Stimulated activated CD8-positive, alpha-beta memory T cell treated with anti-CD3 and anti-CD28 coated beads, Interleukin-12 subunit alpha, Interleukin-12 subunit beta, amount 100 ng/mL, for 1 hour (primary cell): ENCODE measurements around the gene RACK1.
"Not testable (repeated sequence)": the region's sequence is repeated elsewhere in the genome, so short reads cannot be mapped to it uniquely, and the experiment has no call there.

Experiments
- DNase-seq: peaks from one replicate; pipeline ENCODE4 v3.0.0-alpha.2; 2020; ENCODE audit warnings: low read depth

RACK1 gene

DNA sequence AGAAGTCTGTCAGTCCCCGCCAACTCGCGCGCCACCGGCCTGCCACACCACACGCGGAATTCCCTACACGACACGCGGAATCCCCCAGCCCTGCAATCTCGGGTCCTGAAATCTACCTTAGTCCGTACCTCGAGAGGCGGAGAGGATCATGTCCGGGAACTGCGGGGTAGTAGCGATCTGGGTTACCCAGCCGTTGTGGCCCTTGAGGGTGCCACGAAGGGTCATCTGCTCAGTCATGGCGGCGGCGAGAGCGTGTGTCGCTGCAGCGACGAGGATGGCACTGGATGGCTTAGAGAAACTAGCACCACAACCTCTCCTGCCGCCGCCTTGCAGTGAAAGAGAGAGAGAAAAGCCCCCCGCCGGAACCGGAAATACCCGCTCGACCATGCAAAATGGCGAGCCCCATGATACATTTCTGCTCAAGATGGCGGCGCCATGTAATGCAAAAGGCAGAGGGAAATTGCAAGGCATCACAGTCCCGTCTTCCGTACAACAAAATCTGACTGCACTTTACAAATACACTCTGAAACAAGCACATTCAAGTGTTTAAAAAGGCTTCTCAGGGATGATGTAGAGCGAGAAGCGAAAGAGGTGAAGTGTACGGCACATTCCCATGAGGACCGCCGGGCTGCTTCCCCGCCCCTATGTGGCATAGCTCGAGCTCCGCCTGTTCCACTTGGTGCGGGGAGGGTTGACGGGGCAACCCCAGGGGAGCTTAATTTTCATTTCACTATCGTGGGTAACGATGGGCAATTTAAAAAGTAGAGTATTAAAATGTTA lies at the start of gene RACK1:
TSS of gene RACK1 (minus strand) at position 343 of the 780 bp plus-strand sequence. CDS start at position 237, 106 bp downstream.
- DNase-seq, result peak; percentile 86

DNA sequence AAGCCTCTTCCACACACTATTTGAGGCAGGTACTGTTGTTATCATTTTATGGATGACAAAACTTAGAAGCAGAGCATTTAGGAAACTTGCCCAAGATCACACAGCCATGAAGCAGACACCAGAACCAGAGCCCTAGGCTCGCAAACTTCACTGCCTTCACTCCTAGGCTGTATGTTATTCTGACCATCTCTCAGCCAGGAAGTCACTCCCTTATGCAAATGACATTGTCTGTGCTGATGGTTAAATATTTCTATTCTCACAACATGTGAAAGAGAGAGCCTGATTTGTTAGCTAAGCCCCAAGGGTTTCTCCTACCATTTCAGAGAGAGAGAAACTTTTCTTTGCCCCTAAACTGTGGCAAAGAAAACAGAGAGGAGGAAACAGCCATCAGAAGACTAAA lies 43.6 kb upstream of the RACK1 start:
- not testable (repeated sequence) for DNase-seq

DNA sequence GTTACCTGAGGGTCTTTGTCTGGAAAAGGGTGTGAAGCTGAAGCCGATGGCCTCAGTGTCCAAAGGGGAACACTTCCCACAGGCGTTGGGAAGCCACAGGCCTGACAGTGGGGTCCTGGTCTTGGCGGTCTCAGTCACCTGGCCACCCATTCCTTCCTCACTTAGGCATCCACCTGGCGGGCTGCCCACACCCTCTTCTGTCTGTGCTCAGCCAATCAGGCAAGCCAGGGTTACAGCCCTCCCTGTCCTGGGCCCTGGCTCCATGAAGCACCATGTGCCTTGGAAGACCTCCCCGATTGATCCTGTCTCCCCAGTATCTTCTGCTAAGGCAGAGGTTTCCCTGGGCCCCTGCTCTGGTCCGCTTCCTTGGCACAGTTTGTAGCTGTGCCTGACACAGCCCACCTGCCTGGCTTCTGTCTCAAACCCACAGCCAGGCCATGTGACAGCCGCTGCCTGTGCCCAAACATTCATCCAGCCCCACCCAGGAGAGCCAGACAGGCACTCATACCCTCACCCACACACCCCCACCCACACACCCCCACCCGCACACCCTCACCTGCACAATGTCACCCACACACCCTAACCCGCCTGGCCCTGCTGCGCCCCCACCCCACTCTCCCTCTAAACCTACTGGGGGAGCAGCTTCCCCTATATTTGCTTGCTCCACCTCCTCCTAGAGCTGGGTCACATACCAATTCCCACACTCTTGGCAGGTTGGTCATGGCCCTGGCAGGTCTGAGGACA lies 42.4 kb upstream of the RACK1 start:
- not testable (repeated sequence) for DNase-seq

DNA sequence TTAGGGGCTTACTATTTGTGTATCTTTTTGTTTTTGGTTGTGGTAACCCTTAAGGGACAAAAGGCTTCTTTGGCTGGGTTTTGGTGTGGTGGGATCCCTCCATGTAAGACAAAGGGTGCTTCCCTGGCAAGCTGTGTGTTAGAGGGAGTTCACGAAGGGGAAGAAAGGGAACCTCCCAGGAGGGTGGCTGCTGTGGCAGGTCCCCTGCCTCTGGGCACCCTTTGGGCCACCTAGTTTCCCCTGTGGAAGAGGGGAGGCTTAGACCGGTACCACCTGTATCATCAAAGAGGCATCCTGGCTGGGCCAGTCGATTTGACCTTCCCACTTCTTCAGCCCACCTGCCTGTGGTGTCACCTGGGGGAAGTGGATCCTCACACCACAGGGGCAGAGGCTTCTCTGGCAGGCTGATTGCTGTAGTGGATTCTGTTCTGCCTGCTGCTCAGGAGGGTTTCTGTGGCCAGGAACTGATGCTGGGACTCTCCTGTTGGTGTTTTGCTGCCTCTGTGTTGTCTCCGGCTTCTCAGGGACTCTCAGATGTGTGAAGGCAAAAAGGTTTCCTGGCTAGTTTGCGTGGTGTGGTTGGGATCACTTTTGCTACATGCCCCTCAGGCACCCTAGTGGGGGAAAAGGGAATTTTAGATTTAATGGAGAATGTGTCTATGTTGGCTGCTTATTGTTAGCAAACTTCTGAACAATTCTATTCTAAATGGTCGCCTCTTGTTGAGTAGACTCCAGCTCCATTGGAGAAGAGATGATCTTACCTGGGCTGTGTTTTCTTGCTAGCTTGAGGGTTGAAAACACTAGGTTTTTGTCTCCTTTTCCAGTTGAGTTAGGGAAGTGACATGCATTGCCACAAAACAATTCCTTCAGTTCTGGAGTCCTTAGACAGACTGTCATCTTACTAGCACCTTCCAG lies 40.4 kb upstream of the RACK1 start:
- DNase-seq, result not testable (repeated sequence)

DNA sequence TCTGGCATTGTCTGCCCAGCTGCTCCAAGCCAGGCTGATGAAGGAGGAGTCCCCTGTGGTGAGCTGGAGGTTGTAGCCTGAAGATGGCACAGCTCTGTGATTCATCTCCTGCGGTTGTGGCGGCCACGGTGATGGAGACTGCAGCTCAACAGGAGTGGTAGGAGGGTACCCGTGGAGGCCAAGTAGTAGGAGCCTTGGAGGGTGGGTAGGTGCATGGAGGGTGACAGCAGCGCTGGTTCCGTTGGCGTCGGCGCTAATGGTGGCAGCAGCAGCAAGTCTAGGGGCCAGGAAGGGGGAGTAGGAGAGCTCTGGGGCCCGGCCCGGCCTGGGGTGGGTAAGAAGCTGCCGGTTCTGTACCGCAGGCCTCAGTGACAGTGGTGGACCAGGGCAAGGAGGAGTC lies 39.6 kb upstream of the RACK1 start:
- DNase-seq, result no peak

DNA sequence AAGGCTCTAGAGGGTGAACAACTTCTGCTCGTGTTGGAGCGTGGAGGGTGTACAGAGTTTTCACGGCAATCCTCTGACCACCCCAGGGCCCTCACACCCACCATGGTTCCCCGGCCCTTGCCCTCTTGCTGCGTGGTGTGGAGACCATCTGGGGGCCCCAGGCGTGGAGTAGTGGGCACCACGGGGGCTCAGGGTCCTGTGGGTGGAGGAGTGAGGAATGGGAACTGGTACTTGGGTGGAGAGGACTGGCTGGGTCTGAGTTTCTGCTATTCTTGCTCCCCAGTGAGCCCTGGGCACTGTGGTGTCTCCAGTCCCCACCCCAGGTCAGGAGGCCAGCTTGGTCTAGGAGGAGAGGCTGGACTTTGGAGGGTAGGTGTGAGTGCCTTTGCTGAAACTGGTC lies 39.2 kb upstream of the RACK1 start:
- no peak for DNase-seq

DNA sequence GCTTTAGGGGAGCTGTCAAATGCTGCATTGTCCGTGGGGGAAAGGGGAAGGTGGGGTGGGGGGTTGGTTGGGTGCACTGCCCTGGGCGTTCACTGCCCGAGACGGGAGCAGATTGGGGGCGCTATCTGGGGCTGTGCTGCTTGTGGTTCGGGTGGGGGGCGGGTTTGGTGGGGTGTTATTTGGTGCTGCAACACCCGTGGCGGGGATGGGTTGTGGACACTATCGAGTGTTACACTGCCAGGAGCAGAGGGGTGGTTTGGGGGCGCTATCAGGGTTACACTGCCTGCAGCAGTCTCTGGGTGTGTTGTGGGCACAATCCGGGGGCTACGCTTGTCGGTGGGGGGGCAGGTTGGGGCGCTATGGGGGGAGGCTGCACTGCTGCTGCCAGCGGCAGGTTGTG lies 38.7 kb upstream of the RACK1 start:
- not testable (repeated sequence) for DNase-seq

DNA sequence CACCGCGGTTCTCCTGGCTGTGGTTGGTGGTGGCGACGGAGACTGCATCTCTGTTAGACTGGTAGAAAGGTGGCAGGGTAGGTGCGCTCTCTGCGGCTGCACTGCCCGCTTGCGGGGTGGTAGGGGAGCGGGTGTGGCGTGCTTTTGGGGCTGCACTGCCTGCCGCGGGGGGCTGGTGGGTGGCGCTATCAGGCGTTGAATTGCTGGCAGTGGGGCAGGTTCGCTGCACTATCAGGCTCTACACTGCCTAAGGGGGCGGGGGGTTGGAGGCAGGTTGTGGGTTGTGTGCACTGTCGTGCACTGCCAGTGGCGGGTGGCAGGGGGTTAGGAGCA lies 38.2 kb upstream of the RACK1 start:
- DNase-seq, result no peak

DNA sequence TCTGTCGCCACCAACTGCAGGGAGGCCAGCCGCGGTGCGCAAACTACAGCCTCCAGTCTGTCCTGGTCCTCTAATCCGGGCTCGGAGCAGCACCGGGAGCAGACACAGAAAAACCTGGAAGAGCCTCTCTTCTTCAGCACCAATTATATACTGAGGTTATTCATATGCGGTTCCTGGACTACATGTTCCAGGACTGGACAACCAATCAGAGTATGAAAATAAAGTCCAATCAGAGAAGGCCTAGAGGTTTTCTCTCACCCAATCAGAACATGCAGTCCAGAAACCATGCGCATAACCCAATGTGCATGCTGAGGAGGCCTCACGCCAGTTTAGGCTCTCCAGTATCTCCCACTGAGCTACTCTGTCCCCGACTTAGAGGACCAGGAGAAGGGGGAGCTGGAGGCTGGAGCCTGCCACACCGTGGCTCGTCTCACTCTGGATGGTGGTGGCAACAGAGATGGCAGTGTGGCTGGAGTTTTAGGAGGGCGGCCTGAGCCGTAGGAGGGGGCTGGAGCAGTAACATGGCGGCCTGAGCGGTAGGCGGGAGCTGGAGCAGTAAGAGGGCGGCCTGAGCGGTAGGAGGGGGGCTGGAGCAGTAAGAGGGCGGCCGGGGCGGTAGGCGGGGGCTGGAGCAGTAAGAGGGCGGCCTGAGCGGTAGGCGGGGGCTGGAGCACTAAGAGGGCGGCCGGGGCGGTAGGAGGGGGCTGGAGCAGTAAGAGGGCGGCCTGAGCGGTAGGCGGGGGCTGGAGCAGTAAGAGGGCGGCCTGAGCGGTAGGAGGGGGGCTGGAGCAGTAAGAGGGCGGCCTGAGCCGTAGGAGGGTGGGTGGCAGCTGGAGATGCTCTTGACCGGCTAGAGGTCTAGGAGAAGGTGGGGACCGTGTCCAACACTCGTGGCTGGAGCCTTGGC lies 37.6 kb upstream of the RACK1 start:
- no peak for DNase-seq

DNA sequence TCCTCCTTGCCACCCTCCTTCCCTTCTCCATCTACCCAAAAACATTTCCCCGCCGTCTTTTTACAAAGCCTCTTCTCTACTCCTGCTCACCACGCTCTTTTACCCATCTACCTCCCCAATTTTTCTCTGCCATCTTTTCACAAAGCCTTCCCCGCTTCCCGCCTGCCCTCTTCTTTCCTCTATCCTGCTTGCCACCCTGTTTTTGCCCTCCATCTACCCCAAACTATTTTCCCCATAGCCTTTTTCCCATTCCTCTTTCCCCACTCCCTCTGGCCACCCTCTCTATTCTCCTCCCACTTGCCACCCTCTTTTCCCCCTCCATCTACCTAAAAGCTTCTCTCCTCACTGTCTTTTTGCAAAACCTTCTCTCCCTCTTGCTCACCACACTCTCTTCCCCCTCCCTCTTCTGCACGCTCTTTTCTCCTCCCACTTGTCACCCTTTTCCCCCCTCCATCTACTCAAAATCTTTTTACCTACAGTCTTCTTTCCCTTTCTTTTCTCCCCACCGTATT lies 36.6 kb upstream of the RACK1 start:
- DNase-seq, result no peak

DNA sequence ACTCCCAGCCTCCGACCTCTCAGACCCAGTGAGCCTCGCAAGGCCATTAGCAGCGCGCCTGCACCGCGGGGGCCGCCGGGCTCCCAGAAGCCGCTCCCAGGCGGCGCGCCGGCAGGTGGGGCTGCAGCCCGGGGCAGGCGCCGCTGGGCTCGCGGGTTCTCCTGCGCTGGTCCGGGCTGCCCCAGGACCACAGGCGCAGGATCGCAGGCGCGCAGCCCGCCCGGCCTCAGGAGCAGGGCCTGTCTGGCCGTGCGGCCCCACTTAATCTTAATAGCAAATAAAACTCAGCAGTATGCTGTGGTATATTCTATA lies 29.7 kb upstream of the RACK1 start:
- DNase-seq, result not testable (repeated sequence)

DNA sequence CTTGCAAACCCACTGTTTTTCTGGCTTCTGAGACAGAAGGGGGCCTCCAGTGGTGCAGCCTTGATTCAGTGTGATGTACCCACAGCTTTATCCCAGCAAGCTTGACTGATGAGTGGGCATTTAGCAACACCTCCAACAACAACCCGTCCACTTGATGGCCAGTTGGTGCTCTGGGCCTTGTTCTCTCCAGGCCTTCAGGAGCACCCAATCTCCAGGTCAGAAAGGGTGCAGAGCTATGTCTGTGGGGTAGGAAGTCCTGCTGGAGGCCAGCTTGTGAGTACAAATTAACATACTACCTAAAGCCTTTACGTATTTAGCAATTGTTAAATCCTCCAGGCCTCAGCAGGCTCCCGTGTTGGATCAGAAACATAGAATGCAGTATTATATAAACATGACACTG lies 27.4 kb upstream of the RACK1 start:
- no peak for DNase-seq

DNA sequence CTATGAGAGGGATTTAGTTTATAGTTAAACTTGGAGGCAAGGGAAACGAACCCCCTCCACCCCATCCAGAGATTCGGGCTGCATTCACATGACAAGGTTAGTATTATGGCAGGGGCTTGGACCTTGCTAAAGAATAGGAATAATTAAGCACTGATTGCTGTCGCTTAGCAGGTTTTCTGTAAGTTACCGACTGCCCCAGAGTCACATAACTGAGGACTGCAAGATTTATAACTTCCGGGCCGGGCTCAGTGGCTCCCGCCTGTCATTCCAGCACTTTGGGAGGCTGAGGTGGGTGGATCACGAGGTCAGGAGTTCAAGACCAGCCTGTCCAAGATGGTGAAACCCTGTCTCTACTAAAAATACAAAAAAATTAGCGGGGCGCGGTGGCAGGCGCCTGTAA lies 24.2 kb upstream of the RACK1 start:
- not testable (repeated sequence) for DNase-seq

DNA sequence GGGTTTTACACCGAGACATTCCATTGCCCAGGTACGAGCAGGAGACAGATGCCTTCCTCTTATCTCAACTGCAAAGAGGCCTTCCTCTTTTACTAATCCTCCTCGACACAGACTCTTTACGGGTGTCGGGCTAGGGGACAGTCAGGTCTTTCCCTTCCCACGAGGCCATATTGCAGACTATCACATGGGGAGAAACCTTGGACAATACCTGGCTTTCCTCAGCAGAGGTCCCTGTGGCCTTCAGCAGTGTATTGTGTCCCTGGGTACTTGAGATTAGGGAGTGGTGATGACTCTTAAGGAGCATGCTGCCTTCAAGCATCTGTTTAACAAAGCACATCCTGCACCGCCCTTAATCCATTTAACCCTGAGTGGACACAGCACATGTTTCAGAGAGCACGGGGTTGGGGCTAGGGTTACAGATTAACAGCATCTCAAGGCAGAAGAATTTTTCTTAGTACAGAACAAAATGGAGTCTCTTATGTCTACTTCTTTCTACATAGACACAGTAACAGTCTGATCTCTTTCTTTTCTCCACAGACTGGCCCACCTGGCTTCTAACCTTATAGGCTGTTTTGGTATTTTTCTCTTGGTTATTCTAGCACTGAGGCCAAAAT lies 23.7 kb upstream of the RACK1 start:
- DNase-seq, result not testable (repeated sequence)

DNA sequence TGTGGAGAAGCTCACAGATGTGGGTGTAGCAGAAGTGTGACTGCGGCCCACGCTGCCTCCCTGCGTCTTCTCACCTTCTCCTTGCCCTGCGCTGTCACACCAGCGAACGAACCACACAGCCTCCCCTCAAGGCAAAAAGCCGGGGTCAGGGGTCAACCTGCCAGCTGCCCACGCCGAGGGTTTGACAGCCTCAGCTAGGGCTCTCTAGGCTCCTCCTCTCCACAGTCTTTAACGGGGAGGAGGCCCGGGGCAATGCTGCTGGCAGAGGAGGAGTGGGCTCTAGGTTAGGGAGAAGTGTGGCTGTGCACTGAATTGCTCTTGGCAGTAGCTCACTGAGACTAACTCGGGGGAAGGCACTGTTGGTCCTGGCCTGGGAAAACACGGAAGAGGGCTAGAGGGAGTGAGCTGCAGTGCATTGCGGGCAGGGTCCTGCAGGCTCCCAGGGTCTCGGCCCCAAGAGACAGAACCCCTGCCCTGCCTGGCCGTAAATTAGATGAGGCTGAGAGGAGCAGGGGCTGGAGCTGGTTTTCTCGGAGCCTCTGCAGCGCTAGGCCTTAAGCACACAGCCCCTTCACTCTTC lies 21.5 kb upstream of the RACK1 start:
- no peak for DNase-seq

DNA sequence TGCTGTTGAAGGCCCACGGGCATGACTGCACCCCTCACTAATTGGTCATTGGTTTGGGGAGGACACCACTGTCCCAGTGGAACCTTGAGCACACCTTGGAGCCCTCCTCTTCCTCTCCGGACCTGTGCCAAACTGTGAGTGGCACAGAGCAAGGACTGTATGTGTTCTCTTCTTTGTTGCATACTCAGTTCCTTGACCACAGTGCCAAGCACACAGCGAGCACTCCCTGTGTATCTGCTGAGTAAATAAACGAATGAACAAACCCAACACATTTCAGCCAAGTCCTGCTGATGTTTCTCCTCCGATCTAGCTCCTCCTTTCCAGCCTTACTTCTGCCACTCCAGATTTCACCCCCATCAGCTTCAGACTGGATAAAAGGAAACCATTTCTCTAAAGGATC lies 19.9 kb upstream of the RACK1 start:
- no peak for DNase-seq

DNA sequence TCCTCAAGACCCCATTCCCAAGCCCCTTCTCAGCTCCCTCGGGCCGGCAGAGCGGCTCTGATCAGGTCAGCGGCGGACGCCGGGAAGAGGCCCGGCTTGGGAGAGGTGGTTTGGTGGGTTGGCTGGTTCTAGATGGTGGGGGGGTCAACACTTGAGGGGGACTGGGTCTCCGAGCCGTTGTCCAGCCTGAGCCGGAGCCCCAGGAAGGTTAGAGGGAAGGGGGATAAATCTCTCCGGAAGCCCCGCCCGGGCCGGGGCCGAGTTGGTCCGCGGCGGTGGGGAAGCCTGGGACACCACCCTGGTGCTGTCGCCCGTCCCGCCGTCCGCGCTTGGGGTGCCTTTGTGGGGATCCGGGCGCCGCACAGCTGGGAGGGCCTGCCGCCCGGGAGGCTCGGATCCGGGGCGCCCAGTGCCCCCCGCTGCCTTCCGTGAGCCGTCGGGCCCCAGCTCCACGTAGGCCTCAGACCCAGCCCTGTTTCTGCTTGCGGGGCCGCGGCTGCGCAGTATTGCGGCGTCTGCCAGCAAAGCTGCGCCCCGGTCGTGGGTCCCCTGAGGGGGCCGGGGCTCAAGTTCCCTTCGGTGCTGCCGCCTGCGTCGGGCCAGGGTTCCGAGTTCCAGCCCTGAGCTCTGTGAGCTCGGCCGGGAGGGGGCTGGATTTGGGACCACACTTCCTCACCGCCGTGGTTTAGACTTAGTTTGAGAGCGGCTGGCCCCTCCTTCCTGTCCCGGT lies 17.8 kb upstream of the RACK1 start:
- peak; percentile 57 for DNase-seq

DNA sequence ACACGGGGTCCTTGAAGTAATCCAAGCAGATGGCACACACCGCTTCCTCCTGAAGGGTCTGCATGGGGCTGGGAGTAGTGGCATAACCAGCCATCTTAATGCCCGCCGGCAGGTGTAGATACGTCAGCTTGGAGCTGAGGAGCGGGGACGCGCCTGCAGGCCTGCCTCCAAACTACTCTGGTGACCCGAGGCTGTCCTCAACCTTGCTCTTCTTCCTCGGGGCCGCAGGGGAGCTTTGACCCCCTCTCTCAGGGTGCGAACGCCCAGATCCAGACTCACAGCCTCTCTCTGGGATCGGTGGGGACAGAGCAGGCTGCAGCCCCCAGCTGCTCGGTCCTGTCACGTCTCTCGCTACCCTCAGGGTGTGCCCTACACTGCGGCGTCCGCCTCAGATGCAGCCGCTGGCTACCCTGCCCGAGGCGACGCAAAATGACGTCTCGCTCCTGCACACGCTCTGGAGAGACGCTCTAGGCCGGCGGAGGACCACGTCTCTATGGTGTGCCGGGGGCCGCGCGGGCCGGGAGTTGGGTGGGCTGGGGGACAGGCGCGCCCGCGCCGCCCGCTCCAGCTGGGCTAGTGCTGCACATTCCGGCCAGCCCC lies 17.1 kb upstream of the RACK1 start, which contains the start of gene TRIM52:
TSS of gene TRIM52 (minus strand) at position 424 of the 600 bp plus-strand sequence. CDS start at position 94, 330 bp downstream.
- DNase-seq, result peak; percentile 86

DNA sequence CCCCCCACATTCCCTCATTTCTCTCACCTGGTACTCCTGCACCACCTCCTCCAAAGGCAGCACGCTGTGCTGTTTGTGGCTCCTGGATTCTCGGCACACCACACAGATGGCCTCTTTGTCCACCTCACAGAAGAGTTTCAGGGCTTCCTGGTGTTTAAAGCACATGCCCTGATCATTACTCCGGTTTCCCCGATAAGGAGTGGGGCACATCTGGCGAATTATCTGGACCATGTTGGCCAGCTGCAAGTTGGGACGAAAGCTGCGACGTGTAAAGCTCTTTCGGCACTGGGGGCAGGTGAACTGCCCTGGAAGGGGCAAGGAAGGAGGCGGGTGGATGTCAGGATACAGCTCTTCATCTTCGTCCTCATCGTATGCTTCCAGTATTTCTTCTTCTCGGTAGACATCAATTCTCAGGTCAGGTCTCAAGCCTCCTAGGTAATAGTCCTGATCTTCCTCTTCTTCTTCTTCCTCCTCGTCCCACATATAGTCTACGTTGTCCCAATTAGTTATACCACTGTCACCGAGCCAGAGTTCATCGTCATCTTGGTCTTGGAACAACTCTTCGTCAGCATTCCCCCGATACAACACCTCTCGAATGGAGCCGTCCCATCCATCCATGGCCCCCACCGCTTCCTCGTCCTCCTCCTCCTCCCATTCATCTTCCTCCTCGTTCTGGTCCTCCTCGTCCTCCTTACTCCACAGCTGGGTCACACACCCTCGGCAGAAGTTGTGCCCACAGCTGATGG lies 16.4 kb upstream of the RACK1 start:
- no peak for DNase-seq
